GOT3 (cell line): ENCODE results near the gene MBOAT2.
"Not testable (repeated sequence)": the region's sequence is repeated elsewhere in the genome, so short reads cannot be mapped to it uniquely, and the experiment has no call there.

ENCODE experiments used
- DNase-seq: peaks from one replicate; lab custom pipeline; 2025; ENCODE audit warnings: mixed read lengths; lab: John Stamatoyannopoulos, UW

The MBOAT2 gene

DNA sequence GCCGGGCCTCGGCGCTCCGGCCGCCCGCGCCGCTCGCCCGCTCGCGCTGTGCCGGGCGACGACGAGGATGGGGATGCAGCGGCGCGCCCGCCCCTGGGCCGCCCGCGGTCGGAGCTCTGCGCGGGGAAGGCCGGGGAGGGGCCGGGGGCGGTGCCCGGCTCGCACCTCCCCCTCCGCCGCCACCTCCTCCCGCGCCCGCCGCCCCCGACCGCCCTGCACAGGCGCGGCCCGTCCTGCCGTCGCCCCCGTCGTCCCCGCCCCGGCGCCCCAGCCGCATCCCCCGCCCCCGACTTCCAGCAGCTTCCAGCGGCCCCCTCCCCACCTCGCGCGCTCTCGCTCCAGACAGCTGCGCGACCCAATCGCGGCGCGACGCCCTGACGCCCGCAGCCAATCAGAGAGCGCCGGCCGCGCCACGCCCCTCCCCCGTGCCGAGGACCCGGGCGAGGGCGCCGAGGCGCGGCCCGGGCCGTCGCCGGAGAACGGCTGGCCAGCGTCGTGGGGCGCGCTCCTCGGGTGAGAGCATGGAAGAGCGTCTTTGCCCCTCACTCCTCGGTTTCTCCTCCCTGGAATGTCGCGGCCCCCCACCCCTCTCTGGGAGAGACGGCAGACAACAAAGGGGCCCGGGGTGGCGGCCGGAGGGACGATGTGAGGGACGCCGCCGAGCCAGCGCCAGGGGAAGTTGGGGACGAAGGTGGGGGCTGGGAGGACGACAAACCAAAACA, at the start of gene MBOAT2:
Gene MBOAT2 (minus strand): TSS at position 69 of the 722 bp plus-strand sequence. CDS start 70 bp downstream, outside the sequence.
- DNase-seq = peak; percentile 27

DNA sequence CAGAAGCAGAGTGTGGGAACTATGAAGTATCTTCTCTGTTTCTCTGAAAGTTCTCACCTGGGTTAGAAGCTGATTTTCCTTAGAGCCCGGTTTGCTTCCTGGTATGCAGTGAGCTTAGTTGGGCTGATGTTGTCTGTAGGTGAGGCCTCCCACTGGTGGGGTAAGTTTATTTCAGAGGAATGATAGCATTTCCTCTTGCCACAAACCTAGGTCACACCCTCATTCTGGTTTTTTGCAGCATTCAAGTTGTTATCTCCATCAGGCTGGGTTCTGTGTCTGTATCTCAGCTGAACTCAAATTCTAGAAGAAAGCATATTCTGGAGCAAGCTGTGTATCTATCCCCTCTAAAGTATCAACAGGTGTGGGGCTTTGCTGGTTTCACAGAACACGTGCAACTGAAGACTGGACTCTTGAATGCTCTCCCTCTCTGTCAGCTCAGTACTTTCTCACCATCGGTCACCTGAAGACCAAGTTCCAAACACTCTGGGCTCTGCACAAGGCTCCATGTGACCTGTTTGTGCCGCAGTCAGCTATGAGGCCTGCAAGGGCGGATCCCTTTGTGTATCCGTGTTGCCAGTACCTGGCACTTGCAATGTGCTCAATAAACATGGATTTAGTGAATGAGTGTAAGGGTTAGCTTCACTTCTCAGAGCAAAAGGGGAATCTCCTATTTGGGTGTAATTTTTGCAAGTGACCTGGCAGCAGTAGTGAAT, 49.5 kb upstream of the MBOAT2 start:
- no peak for DNase-seq

DNA sequence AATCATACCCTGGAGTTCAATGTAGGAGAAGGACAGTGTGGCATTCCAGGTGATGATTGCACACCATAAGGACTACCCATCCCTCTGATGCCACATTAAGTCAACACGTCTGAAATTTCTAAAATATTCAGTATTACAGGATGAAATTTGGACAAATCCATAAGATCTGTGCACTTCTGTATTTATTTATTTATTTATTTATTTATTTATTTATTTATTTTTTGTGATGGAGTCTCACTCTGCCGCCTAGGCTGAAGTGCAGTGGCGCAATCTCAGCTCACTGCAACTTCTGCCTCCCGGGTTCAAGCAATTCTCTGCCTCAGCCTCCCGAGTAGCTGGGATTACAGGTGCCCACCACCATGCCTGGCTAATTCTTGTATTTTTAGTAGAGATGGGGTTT, 48.0 kb upstream of the MBOAT2 start:
- not testable (repeated sequence) for DNase-seq

GRCh38 chr2:9050122-9050809, 46.8 kb upstream of the MBOAT2 start:
- no peak for DNase-seq

DNA sequence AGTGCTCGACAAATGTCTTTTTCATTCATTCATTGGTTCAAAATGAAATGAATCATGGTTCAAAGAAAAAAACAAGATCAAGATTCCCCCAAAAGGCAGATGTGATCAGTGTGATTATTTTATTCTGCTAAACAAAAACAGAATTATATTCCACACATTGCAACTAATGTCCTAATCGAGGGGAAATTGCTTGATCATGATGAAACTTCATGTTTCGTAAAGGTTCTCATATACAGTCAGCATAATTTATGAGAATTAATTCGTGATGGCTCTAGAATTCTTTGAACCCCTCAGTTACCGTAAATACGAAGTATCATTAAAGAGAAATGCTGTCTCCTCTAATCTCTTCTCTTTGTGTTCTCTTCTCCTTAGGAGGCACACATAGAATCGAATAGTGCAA, 42.1 kb upstream of the MBOAT2 start:
- DNase-seq = no peak

GRCh38 chr2:9043491-9043890, 40.0 kb upstream of the MBOAT2 start:
- not testable (repeated sequence) for DNase-seq

- no peak for DNase-seq
Measured at GRCh38 chr2:9037166-9037565, 33.7 kb upstream of the MBOAT2 start.

DNA sequence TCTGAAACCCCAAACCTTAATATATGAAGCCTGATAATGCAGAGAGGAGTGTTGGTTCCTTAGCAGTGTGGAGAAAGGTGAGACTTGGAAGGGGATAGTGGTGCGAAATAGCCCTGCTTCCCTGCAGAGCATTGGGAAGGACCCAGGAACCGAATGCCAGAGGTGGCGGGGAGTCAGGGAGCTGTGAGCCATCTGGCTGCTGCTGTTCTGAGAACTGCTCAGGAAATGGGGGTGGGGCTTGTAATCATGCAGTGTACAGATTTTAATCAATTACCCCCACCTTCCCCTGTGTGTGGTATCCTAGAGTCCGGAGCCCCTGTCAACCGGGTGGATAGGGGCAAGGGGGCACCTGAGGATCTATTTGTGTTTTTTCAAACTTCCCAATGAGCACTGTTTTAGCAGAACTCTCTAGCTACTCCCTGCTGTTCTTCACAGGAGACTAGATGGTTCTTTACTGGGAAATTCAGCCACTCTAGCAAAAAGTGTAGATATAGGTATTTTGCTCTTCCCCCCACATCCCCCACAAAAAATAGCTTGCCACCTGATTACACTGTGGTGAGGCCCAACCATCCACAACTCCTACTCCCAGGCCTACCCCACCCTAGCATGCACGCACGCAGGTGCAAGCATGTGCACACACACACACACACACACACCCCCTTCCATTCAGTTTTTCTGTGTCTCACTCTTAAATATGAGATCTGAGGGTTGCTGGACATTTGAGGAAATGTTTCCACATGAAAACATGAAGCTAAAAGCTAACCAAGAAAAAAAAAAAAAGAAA, 30.1 kb upstream of the MBOAT2 start:
- no peak for DNase-seq

GRCh38 chr2:9032536-9033255, 29.2 kb upstream of the MBOAT2 start:
- DNase-seq = no peak

GRCh38 chr2:9032121-9032520, 28.6 kb upstream of the MBOAT2 start:
- no peak for DNase-seq

DNA sequence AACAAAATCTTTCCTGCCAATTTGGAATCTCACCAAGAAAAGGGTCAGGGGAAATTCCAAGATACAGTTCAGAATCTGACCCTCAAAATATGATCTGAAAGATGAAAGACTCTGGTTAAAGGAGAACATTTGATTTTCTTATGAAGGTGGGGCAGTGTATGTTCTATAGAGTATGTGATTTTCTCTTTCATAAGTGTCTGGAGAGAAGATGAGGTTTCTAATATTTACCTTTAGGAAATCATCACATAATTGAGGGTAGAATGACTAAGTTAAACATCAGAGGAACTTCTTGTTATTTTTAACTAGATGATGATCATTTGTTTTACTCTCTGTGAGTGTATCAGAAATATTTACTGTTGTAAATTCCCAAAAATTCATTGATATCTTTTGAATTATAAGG, 27.8 kb upstream of the MBOAT2 start:
- DNase-seq = no peak

GRCh38 chr2:9030841-9031240, 27.4 kb upstream of the MBOAT2 start:
- no peak for DNase-seq

DNA sequence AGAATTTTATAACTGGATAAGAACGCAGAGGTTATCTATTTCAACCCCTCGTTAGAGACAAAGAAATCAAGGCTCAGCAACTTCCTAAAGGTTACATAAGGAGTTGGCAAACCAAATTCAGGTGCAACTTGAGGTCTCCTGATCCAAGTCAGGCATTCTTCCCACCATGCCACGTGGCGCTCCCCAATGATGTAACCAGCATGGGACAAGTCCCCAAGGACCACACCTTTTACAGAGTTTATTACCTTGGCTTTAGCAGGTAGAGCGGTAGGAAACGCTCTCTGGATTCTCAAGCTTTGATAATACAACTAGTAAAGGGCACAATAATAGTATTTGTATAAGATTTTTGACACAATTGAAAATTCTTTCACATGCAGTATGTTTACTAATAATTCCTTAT, 26.7 kb upstream of the MBOAT2 start:
- DNase-seq = no peak

DNA sequence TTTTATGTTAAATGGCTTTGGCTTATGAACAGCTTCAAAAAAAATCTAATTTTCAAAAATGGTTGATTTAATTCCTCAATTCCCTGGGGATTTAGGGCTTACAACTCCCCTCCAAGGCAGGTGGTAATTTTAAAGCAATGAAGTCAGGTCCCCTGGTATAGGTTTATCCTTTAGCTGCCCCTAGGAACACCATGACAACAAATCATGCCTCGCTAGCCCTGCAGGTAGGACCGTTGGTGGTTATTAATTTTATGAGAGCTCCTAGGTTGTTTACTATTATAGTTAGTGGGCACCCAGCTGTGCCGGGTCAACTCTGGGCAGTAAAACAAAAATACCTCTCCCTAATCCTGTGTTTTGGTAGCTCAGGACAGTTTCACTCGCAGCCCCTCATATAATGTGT, 26.2 kb upstream of the MBOAT2 start:
- no peak for DNase-seq

DNA sequence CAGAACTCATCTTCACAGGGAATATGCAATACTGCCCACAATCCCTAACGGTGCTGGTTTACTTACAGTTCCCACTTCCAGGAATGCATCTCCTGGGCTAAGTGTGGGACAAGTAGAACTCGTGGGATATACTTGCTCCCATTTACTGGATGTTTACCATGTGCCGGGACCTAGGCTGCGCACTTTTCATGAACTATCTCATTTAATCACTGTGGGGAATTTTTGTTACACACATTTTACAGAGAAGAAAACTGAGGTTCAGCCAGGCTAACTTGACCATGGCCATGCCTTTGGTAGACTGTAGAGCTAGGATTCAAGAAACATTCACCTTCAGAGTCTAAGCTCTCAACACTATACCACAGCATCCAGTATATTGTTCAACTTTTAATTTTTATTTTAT, 24.4 kb upstream of the MBOAT2 start:
- no peak for DNase-seq

- no peak for DNase-seq
Measured at GRCh38 chr2:9025746-9026145, 22.3 kb upstream of the MBOAT2 start.

- no peak for DNase-seq
Measured at GRCh38 chr2:9024575-9024974, 21.1 kb upstream of the MBOAT2 start.

- no peak for DNase-seq
Measured at GRCh38 chr2:9021563-9022211, 18.2 kb upstream of the MBOAT2 start.

DNA sequence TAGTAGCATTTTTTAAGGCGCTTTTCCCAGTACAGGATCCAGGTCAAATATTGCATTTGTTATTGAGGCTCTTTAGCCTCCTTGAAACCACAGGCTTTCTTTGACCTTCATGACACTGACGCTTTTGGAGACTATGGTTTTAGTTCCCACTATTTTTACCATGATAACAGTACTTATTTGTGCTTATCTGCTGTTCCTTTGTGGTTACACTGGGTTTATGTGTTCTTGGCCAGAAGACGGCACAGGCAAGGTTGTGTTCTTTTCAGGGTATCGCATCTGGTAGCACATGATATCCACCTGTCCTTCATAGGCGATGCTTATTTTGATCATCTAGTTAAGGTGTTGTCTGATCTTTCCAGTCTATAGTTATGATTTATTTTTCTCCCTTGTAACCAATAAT, 16.8 kb upstream of the MBOAT2 start:
- no peak for DNase-seq

DNA sequence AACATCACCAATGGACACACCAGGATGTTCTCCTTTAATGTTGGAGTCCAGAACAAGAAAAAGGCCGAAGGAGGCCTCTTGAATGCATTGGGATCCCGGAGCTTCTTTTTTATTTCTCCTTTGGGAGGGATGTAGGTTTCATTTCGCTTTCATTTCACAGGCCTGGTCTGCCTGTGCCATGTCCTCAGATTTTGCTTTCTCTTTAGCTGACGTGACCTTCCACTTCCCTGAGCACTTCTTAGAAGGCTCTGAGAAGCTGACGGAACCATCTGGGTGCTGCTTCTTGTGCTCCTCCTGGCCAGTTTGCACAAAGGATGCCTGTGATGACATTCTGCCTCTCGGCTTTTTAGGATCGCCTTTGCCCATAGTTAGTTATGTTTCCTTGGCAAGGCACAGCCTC, 15.1 kb upstream of the MBOAT2 start:
- no peak for DNase-seq

DNA sequence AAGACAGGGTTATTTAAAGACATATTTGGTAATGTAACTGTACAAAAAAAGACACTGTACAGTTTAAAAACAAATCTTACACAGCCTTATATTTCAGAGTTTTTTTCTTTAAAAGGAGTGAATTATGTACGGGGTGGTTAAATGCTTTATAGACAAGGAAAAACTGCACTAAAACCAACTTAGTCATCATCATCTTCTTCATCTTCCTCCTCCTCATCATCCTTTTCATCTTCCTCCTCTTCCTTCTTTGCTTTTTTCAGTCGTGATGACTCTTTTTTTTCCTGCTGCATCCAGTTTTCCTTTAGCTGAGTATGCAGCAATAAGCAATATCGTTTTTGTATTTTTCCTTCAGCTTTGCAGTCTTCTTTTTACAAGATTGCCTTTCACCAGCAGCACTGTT, 14.6 kb upstream of the MBOAT2 start:
- no peak for DNase-seq
